ENCODE data around the gene RFX8. TPM values are rescaled to one million over a fixed set of nuclear protein-coding genes. Genes with fewer than 3 reads are reported as not detected.

Gene RFX8
- total and polyA plus RNA-seq, 2 of the 8 experiments (the other 6 are each of a cell fraction or from before 2014, with no cell fraction given) = 0.60 to 0.97 TPM

DNA sequence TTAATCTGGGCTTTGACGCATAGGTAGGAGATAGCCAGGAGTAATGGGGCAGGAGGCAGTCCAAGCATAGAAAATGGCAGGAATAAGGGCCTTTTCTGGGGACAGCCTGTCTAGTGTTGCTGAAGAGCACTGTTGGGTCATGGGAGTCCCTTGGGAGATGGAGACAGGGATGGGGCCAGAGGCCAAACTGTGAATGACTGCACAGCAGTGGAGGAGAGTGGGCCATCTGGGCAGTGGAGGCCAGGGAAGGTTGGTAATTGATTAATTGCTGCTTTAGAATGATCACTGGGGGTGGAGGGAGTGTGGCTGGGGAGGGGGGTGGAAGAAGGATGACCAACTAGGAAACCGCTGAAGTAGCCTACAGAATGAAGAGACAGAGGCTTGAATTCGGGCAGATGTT, 59.0 kb downstream of the RFX8 start (continued):
- TF ChIP-seq, protein P1, sequence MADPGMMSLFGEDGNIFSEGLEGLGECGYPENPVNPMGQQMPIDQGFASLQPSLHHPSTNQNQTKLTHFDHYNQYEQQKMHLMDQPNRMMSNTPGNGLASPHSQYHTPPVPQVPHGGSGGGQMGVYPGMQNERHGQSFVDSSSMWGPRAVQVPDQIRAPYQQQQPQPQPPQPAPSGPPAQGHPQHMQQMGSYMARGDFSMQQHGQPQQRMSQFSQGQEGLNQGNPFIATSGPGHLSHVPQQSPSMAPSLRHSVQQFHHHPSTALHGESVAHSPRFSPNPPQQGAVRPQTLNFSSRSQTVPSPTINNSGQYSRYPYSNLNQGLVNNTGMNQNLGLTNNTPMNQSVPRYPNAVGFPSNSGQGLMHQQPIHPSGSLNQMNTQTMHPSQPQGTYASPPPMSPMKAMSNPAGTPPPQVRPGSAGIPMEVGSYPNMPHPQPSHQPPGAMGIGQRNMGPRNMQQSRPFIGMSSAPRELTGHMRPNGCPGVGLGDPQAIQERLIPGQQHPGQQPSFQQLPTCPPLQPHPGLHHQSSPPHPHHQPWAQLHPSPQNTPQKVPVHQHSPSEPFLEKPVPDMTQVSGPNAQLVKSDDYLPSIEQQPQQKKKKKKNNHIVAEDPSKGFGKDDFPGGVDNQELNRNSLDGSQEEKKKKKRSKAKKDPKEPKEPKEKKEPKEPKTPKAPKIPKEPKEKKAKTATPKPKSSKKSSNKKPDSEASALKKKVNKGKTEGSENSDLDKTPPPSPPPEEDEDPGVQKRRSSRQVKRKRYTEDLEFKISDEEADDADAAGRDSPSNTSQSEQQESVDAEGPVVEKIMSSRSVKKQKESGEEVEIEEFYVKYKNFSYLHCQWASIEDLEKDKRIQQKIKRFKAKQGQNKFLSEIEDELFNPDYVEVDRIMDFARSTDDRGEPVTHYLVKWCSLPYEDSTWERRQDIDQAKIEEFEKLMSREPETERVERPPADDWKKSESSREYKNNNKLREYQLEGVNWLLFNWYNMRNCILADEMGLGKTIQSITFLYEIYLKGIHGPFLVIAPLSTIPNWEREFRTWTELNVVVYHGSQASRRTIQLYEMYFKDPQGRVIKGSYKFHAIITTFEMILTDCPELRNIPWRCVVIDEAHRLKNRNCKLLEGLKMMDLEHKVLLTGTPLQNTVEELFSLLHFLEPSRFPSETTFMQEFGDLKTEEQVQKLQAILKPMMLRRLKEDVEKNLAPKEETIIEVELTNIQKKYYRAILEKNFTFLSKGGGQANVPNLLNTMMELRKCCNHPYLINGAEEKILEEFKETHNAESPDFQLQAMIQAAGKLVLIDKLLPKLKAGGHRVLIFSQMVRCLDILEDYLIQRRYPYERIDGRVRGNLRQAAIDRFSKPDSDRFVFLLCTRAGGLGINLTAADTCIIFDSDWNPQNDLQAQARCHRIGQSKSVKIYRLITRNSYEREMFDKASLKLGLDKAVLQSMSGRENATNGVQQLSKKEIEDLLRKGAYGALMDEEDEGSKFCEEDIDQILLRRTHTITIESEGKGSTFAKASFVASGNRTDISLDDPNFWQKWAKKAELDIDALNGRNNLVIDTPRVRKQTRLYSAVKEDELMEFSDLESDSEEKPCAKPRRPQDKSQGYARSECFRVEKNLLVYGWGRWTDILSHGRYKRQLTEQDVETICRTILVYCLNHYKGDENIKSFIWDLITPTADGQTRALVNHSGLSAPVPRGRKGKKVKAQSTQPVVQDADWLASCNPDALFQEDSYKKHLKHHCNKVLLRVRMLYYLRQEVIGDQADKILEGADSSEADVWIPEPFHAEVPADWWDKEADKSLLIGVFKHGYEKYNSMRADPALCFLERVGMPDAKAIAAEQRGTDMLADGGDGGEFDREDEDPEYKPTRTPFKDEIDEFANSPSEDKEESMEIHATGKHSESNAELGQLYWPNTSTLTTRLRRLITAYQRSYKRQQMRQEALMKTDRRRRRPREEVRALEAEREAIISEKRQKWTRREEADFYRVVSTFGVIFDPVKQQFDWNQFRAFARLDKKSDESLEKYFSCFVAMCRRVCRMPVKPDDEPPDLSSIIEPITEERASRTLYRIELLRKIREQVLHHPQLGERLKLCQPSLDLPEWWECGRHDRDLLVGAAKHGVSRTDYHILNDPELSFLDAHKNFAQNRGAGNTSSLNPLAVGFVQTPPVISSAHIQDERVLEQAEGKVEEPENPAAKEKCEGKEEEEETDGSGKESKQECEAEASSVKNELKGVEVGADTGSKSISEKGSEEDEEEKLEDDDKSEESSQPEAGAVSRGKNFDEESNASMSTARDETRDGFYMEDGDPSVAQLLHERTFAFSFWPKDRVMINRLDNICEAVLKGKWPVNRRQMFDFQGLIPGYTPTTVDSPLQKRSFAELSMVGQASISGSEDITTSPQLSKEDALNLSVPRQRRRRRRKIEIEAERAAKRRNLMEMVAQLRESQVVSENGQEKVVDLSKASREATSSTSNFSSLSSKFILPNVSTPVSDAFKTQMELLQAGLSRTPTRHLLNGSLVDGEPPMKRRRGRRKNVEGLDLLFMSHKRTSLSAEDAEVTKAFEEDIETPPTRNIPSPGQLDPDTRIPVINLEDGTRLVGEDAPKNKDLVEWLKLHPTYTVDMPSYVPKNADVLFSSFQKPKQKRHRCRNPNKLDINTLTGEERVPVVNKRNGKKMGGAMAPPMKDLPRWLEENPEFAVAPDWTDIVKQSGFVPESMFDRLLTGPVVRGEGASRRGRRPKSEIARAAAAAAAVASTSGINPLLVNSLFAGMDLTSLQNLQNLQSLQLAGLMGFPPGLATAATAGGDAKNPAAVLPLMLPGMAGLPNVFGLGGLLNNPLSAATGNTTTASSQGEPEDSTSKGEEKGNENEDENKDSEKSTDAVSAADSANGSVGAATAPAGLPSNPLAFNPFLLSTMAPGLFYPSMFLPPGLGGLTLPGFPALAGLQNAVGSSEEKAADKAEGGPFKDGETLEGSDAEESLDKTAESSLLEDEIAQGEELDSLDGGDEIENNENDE (IDR thresholded peaks at IDR 0.05; ENCODE audit: insufficient replicate concordance, low read length) = no peak
- TF ChIP-seq CHD2 (IDR thresholded peaks at IDR 0.05; ENCODE audit: low read length) = no peak
- TF ChIP-seq YY1 (IDR thresholded peaks at IDR 0.05; ENCODE audit: low read depth, low read length) = no peak
- no peak for TF ChIP-seq SP2 (IDR thresholded peaks at IDR 0.05; ENCODE audit: low read length)
- no peak for TF ChIP-seq TBP (IDR thresholded peaks at IDR 0.05; ENCODE audit: low read depth, low read length)
- TF ChIP-seq RNF2 (IDR thresholded peaks at IDR 0.05; ENCODE audit: borderline replicate concordance, low read depth, low read length, missing control alignments, poor library complexity, severe bottlenecking) = no peak
- TF ChIP-seq GTF2F1 (IDR thresholded peaks at IDR 0.05; ENCODE audit: borderline replicate concordance, low read depth, low read length) = no peak
- TF ChIP-seq, protein P2, sequence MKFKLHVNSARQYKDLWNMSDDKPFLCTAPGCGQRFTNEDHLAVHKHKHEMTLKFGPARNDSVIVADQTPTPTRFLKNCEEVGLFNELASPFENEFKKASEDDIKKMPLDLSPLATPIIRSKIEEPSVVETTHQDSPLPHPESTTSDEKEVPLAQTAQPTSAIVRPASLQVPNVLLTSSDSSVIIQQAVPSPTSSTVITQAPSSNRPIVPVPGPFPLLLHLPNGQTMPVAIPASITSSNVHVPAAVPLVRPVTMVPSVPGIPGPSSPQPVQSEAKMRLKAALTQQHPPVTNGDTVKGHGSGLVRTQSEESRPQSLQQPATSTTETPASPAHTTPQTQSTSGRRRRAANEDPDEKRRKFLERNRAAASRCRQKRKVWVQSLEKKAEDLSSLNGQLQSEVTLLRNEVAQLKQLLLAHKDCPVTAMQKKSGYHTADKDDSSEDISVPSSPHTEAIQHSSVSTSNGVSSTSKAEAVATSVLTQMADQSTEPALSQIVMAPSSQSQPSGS (IDR thresholded peaks at IDR 0.05; ENCODE audit: low read length) = no peak
- TF ChIP-seq ASH2L (IDR thresholded peaks at IDR 0.05; ENCODE audit: low read length) = no peak
- TF ChIP-seq CBX5 (IDR thresholded peaks at IDR 0.05; ENCODE audit: low read depth, low read length) = no peak

Measured in H1 (cell line).